Measurements from ENCODE around the gene KCND3.
A peak's percentile ranks its signal among the peaks of the same experiment; 100 is the strongest.

Gene KCND3

GRCh38 chr1:111909030-111909429 lies 80.4 kb downstream of the KCND3 start:
- DNase-seq = peak; percentile 40

DNA sequence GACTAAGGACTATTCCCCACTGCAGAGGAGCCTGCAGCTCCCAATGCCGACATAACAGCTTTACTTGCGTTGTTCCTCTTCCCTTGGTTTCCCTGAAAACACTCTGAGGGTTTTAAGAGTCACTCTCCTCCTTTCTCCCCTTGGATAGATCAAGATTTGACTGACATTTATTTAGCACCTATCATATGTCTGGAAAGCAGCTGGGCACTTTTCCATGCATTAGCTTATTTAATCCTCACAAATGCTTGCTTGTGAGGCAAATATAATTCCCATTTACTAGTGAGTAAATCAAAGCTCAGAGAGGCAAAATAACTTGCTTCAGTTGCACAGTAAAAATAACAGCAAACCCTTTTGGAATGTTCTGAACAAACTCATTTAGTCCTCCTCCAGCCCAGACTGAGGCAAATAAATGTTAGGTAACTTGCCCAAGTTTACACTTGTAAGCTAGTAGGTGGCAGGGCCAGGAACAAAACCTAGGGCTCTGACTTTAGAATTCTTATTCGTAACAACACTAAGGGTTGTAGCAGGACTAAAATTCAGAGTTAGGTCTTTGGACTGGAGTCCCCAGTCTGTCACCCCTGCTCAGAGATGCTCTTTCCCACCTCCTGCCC lies 81.4 kb downstream of the KCND3 start:
- DNase-seq = no peak

GRCh38 chr1:111907321-111907720 lies 82.1 kb downstream of the KCND3 start:
- no peak for DNase-seq

GRCh38 chr1:111906816-111907215 lies 82.7 kb downstream of the KCND3 start:
- DNase-seq = no peak

GRCh38 chr1:111906111-111906510 lies 83.4 kb downstream of the KCND3 start:
- DNase-seq = no peak

DNA sequence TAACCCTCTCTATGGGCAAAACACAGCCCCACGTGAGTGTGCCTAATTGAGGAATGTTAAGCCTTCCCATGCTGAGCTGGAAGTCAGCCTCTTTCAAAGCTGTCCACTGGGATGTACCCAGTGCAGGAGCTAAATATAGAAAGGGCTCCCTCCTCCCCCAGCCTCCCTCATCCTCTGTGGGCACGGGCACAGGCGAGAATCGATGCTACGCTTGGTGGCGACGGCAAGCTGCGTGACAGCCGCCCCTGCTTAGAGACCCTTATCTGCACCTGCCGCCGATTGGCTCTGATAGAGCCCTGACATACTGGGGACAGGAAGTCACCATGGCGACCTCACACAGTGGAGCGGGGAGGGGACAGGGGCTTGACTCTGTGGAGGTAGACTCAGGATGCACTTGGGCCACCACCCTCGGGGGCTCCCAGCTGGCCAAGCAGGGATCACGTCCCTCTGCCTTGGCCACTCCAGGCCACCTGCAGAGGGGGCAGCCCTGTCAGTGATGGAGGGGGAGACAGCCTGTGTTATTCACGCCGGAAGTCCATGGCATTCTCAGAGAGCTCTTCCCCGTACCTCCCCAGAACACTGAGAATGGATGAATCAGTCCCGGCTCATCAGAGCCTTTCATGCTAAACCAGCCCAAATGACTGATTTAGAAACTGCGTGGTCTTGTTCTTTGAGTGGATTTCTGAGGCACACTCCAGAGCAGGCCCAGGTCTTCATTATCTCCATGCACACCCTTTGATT lies 84.8 kb downstream of the KCND3 start:
- DNase-seq = peak; percentile 80

DNA sequence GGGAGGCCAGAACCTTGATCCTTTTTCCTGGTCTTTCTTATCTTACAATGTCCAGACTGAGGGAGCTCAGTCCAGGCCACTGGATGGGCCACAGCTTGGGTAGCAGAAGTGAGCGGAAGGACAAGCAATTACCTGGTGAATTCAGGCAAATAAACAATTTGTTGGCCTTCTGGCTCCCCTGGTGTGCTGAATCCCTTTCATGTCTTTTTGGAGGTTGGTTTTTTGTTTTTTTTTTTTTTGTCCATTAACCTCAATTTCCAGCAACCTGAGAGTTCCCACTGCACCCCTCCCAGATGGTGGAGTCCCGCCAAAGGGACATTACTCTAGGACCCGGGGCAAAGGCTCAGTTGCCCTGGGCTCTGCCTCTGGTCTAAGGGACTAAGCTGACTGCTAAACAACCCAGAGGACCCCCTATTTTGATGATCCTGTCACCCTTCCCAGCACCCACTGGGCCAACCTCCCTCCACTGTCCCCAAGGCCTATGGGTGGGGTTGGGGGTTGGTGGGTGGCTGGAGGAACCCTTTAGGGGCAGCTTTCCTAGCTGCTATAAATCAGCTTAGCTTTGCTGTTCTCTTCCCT lies 85.5 kb downstream of the KCND3 start:
- no peak for DNase-seq

DNA sequence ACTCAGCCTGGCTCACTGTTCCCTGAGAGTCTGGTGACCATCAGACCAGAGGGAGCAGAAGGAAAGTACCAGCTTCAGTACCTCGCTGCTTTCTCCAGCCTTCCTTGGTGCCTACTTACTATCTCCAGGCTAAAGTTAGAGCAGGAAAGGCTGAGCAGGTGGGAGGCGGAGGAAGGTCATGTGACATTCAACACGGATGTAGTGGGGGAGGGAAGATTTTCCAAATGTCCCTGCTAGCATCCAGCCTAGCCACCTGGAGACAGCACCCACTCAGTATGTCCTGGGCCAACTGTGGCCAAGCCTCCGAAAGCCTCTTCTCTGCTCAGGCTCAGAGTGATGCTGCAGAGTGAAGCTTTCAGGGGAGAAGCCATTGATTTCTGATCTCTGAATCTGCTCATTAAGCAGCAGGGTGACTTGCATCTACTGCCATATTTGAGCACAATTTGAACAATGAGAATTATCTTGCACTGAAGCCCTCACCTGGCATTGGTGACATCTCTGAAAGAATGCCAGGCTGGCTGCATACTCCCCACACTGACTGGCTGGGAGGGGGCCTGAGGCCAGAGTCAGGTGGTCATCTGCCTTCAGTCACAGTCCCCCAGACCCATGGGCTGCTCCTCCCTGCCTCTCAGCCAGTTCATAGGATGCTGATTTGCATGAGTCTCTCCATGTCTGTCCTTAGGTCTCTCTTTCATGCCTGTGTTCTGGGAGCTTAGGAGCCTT lies 86.2 kb downstream of the KCND3 start:
- DNase-seq = peak; percentile 37

DNA sequence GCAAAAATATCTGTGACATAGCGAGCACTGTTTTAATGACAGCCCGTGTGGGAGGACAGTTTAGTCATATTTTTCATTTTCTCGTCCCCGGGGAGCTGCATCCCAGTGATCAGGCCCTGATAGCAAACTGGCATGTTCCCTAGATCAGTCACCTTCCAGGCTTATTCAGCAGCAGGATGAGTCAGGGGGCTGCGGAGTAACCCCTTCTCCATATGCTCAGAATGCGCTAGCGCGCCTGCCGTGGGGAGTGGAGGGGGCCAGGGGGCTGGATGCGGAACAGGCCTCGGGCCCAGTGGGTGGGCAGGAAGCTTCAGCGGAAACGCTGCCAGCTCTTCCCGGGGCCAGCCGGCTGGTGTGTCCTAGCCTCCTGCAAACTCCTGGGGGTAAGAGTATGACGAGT lies 94.0 kb downstream of the KCND3 start:
- no peak for DNase-seq

- no peak for DNase-seq
Observed at GRCh38 chr1:111895017-111895416, 94.5 kb downstream of the KCND3 start.

- DNase-seq = no peak
Observed at GRCh38 chr1:111894497-111894896, 95.0 kb downstream of the KCND3 start.

GRCh38 chr1:111891566-111891965 lies 97.9 kb downstream of the KCND3 start:
- no peak for DNase-seq

DNA sequence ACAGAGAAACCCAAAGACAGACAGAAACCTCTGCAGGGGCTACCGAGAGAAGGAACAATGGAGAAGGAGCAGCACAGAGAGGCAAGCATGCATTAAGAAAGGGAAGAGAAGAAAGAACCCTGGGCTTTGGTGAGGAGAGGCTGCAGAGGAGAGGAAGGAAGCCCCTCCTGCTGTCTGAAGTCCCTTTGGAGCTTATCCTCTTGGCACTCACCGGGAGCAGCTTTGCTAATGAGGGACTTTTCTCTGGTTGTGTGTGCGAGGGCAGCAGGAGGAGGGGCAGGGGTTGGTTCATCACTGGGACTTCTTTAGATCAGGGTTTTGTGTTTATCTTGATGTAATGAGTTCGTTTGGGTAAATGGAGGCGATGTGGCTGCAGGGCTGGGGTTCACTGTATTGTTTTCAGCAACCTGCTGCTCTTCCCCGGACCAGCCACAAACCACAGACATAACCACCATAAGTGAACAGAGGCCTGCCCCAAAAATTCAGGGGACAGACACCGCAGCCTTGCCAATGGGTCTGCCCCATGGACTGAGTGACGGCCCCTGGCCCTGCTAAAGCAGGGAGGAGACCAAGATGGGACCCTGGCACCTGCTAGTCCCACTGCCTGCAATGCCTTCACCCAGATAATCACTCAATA lies 100.6 kb downstream of the KCND3 start:
- no peak for DNase-seq

GRCh38 chr1:111887875-111888274 lies 101.6 kb downstream of the KCND3 start:
- DNase-seq = no peak

GRCh38 chr1:111887385-111887784 lies 102.1 kb downstream of the KCND3 start:
- no peak for DNase-seq

DNA sequence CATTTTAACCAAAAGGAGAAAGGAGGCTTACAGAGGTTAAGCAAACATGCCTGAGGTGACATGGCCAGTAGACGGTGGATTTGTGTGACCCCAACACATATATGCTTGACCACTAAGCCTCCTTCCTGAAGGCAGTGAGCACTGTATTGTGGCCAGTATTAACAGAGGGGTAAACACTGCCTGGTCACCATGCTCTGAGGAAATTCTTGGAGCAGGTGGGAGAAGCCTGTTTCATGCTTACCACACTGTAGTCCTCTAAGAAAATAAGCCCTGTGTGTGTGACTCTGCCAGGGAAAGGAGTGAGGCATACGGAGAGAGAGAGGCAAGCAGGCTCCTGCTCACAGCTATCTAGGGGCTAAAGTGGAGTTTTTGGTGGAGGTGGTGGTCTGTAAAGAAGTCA lies 102.7 kb downstream of the KCND3 start:
- no peak for DNase-seq

DNA sequence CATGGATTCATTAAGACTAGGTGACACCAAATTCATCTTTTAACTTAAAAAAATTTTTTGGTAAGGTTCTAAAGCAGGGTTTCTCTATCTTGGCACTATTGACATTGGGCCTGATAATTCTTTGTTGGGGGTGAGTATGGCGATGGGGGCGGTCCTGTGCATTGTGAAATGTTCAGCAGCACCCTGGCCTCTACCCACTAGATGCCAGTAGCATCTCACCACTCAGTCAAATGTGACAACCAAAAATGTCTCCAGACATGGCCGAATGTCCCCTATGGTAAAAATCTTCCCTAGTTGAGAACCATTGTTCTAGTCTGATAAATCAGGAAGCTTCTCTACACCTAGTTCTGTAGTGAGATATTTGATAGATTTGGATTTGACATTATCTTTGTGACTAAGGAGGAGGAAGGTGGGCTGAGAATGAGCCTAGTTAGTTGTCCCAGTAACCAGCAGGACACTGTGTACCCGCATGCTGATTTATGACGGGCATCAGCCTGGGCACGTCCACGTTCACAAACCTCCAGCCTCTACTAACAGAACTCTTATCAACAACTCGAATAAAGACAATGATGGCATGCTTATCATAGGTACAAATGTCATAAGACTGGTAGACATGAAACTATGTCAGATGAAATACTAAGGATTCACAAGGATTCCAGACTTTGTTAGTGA lies 104.6 kb downstream of the KCND3 start:
- no peak for DNase-seq

GRCh38 chr1:111882986-111883560 lies 106.4 kb downstream of the KCND3 start:
- no peak for DNase-seq

DNA sequence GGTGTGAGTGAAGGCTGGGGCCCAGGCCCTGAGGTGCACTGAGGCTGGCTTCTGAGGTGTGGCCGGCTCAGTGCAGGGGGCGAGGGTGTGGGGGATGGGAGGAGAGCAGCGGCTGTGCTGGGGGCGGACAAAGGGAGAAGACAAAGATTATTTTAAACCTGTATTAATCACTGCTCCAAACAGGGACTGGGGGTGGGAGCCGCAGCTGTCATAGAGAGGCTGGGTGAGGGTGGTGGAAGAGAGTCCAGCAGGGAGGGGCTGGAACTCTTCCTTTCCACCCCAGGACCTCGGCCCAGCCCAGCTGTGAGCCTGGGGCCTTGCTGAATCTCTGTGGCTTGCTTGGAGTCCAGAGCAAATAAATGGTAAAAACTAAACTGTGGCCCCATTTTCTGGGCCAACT lies 106.9 kb downstream of the KCND3 start:
- no peak for DNase-seq

- DNase-seq = peak; percentile 54
Observed at GRCh38 chr1:111880881-111881837, 108.3 kb downstream of the KCND3 start.

DNA sequence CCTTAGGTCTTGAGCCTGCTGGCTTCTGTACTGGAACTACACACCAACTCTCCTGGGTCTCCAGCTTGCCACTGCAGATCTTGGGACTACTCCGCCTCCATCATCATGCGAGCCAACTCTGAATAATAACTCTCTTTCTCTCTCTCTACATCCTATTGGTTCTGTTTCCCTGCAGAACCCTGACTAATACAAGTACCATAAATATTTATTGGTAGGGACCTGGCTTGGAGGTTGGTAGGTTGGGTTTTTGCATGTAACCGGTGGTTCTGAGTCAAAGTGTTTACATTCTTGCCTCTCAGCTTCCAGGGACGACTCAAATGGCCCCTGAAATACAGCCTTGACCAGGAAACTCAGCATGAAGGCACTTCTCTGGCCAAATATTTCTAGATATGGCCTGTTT lies 110.4 kb downstream of the KCND3 start:
- DNase-seq = no peak

Measured in NCI-H510A treated with DMSO at 0.1 percent for 48 hours (cell line).